Left ventricle myocardium inferior (tissue), 1 donor: Measurements from ENCODE around the gene NMUR1. TPM values are rescaled to one million over a fixed set of nuclear protein-coding genes. Genes with fewer than 3 reads are reported as not detected.

ENCODE experiments used
- DNase-seq: peaks from one replicate; pipeline ENCODE4 v3.0.0-alpha.2; 2020
- H3K27ac ChIP-seq: fragments of 200-600 bp; replicated peaks from 2 replicates; pipeline ENCODE4 v1.8.0; 2021
- H3K27me3 ChIP-seq: fragments of 200-600 bp; 2 replicates; pipeline ENCODE4 v1.8.0; 2021; ENCODE audit warnings: low read depth
- H3K36me3 ChIP-seq: fragments of 200-600 bp; 2 replicates; pipeline ENCODE4 v1.8.0; 2021
- H3K4me1 ChIP-seq: fragments of 200-600 bp; 2 replicates; pipeline ENCODE4 v1.8.0; 2021
- H3K4me3 ChIP-seq: fragments of 200-600 bp; 2 replicates; pipeline ENCODE4 v1.8.0; 2021; ENCODE audit warnings: mild to moderate bottlenecking, moderate library complexity
- H3K9me3 ChIP-seq: fragments of 200-600 bp; replicated peaks from 2 replicates; pipeline ENCODE4 v1.8.0; 2021
- intact Hi-C: fragments of 100-400 bp; cut with micrococcal nuclease; formaldehyde crosslinking; loops from one replicate; pipeline ENCODE4 v1.11.0; 2022
- total RNA-seq: library from RNA; stranded (reverse); fragmentation: NEBNext Ultra II Directional; extraction: Animal tissue kit (Norgen Biotek cat#: 25700); gene quantifications from one replicate; pipeline ENCODE4 v1.2.1, GENCODE V29; 2021
- TF ChIP-seq, protein P1 (sequence below): fragments of 200-600 bp; IDR thresholded peaks from 2 replicates; pipeline ENCODE4 v1.8.0; 2021; ENCODE audit warnings: antibody characterized with exemption, mild to moderate bottlenecking, borderline replicate concordance
- donor health status: DM: no; HTN: yes; CAD: no; lungs with severe emphysema.

The NMUR1 gene
- total RNA-seq, 1 donor from 2014 or later: 0.41 TPM

DNA sequence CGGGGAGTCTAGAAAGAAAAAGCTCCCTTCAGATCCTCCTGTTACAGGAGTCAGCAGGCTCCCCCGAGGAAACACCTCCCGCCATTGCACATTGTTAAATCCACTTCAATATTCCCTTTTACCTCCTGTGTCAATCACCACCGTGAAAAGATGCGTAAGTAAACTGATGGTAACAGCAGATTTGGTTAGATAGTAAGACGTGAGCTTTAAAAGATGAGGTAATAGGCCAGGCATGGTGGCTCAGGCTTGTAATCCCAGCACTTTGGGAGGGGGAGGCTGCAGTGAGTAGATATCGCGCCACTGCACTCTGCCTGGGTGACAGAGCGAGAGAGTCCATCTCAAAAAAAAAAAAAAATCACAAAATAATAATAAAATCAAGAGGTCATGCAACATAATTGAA lies 50.8 kb downstream of the NMUR1 start:
- H3K27ac ChIP-seq: no peak overlapping the region

DNA sequence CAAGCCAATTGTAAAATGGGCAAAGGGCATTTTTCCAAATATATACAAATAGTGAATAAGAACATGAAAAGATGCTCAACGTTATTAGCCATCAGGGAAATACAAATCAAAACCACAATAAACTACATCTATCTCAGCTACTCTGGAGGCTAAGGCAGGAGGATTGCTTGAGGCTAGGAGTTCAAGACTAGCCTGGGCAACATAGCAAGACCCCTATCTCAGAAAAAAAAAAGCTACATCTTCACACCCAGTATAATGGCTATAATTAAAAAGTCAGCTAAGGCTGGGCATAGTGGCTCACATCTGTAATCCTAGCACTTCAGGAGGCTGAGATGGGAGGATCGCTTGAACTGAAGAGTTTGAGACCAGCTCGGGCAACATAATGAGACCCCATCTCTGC lies 53.3 kb downstream of the NMUR1 start:
- no peaks in the 10 kb centered on the region for H3K36me3 ChIP-seq
- no peak overlapping the region for H3K27ac ChIP-seq
- H3K27me3 ChIP-seq: no peaks in the 10 kb centered on the region
- intact Hi-C loops: no loop called here
- no peak overlapping the region for H3K4me3 ChIP-seq
- no peaks in the 10 kb centered on the region for H3K9me3 ChIP-seq
- H3K4me1 ChIP-seq: peaks cover under 1% of the 10 kb centered on the region
- no peak for DNase-seq
- TF ChIP-seq, protein P1, sequence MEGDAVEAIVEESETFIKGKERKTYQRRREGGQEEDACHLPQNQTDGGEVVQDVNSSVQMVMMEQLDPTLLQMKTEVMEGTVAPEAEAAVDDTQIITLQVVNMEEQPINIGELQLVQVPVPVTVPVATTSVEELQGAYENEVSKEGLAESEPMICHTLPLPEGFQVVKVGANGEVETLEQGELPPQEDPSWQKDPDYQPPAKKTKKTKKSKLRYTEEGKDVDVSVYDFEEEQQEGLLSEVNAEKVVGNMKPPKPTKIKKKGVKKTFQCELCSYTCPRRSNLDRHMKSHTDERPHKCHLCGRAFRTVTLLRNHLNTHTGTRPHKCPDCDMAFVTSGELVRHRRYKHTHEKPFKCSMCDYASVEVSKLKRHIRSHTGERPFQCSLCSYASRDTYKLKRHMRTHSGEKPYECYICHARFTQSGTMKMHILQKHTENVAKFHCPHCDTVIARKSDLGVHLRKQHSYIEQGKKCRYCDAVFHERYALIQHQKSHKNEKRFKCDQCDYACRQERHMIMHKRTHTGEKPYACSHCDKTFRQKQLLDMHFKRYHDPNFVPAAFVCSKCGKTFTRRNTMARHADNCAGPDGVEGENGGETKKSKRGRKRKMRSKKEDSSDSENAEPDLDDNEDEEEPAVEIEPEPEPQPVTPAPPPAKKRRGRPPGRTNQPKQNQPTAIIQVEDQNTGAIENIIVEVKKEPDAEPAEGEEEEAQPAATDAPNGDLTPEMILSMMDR: no peak

More for the DNA sequence above, 50.8 kb downstream of the NMUR1 start:
- Histone ChIP-seq H3K9me3 (no peaks in the 10 kb centered on the region), H3K4me3 (no peak overlapping the region), H3K4me1 (peaks cover 20% of the 10 kb centered on the region), H3K36me3 (no peaks in the 10 kb centered on the region), H3K27me3 (no peaks in the 10 kb centered on the region)
- intact Hi-C loops: no loop called here
- TF ChIP-seq, protein P1: no peak
- no peak for DNase-seq

DNA sequence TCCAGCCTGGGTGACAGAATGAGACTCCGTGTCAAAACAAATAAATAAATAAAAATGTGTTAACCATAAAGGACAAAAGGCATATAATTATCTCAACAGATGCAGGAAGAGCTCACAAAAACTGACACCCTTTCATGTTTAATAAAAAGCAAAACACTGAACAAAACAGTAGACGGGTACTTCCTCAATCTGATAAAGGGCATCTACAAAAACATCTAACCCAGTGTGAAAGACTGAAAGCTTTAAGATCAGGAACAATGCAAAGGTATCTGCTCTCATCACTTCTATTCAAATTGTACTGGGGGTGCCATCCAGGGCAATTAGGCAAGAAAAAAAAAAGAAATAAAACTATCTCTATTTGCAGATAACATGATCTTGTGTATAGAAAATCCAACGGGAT lies 54.3 kb downstream of the NMUR1 start:
- no peaks in the 10 kb centered on the region for H3K4me1 ChIP-seq
- H3K27ac ChIP-seq: no peak overlapping the region
- H3K36me3 ChIP-seq: no peaks in the 10 kb centered on the region
- DNase-seq: no peak
- intact Hi-C loops: no loop called here
- H3K4me3 ChIP-seq: no peak overlapping the region
- TF ChIP-seq, protein P1: no peak
- no peaks in the 10 kb centered on the region for H3K27me3 ChIP-seq
- H3K9me3 ChIP-seq: no peaks in the 10 kb centered on the region

Other genes starting within 250 kb of the NMUR1 start
- 2.4 TPM for gene B3GNT7, start 134.7 kb downstream of the NMUR1 start, total RNA-seq
- 262 TPM for gene NCL, start 66.0 kb downstream of the NMUR1 start, total RNA-seq
- not detected for gene TEX44, start 62.4 kb upstream of the NMUR1 start, total RNA-seq
- 209 TPM for gene PTMA, start 178.1 kb upstream of the NMUR1 start, total RNA-seq